Measurements from ENCODE around the gene KIF18B. TPM values are rescaled to one million over a fixed set of nuclear protein-coding genes. Genes with fewer than 3 reads are reported as not detected.
A peak's percentile ranks its signal among the peaks of the same experiment; 100 is the strongest.

KIF18B gene
- polyA plus RNA-seq, 2 of the 4 experiments (the other 2 are of a cell fraction), result 19.6 to 41.7 TPM

GRCh38 chr17:44892250-44892649 lies 55.3 kb downstream of the KIF18B start:
- ATAC-seq (no peak), DNase-seq (ENCODE audit: low read depth in 1 of 2, low spot score in 1 of 2) (no peak), FAIRE-seq (no peak)
- H3K27ac ChIP-seq, result no peak overlapping the region
- ChIA-PET POLR2A (interaction anchor here (0.7 kb wide), 2 partner anchors 115 to 133 kb away, joined by 3 read pairs; no protein-coding TSS in a partner anchor), CTCF (interaction anchor here (0.6 to 18.5 kb wide), 12 partner anchors 10 to 1301 kb away, joined by 3 to 223 read pairs (median 6); partner anchors contain the start of genes ACBD4 and KANSL1)
- peaks cover 26% of the 10 kb centered on the region for H3K4me1 ChIP-seq
- TF ChIP-seq EP300 (IDR thresholded peaks at IDR 0.05), result no peak
- no peak overlapping the region for H3K4me3 ChIP-seq
- no peak overlapping the region for H3K4me2 ChIP-seq
- H3K9me3 ChIP-seq, result no peaks in the 10 kb centered on the region

GRCh38 chr17:44889003-44889402 lies 58.6 kb downstream of the KIF18B start:
- 79% methylated on average over 7 of the region's 7 CpGs for WGBS (ENCODE audit: missing lambda C conversion rate)
- ChIA-PET POLR2A (no interaction called here), CTCF (interaction anchor here (0.5 to 18.5 kb wide), 5 partner anchors 6 to 442 kb away, joined by 3 to 223 read pairs (median 6); no protein-coding TSS in a partner anchor)
- peaks cover 24% of the 10 kb centered on the region for H3K4me1 ChIP-seq
- FAIRE-seq (no peak), ATAC-seq (no peak), DNase-seq (ENCODE audit: low read depth in 1 of 2, low spot score in 1 of 2) (no peak)
- TF ChIP-seq RCOR1 (IDR thresholded peaks at IDR 0.05; ENCODE audit: low read depth, low read length) (no peak), KDM1A (IDR thresholded peaks at IDR 0.05; ENCODE audit: low read depth) (no peak), ESRRA (IDR thresholded peaks at IDR 0.05; ENCODE audit: borderline replicate concordance, low read length) (peak; percentile 63; the same call in 1 of the 2 replicates), NPAS2 (CRISPR knock-in tag; IDR thresholded peaks at IDR 0.05; ENCODE audit: borderline replicate concordance) (no peak), MYC (IDR thresholded peaks at IDR 0.05; ENCODE audit: borderline replicate concordance, low read length) (no peak), PHF8 (IDR thresholded peaks at IDR 0.05; ENCODE audit: borderline replicate concordance, low read depth) (no peak), CEBPB (IDR thresholded peaks at IDR 0.05) (peak in 1 of 2 experiments; percentile 63; a peak in 2 of 4 replicates), RFX5 (IDR thresholded peaks at IDR 0.05) (no peak), ZNF302 (CRISPR knock-in tag; IDR thresholded peaks at IDR 0.05) (no peak)
- H3K27ac ChIP-seq, result no peak overlapping the region
- no peaks in the 10 kb centered on the region for H3K9me3 ChIP-seq
- no peak overlapping the region for H3K4me3 ChIP-seq
- no peak overlapping the region for H3K4me2 ChIP-seq

GRCh38 chr17:44887971-44888954 lies 59.3 kb downstream of the KIF18B start:
- POLR2A ChIA-PET, result no interaction called here
- no peaks in the 10 kb centered on the region for H3K9me3 ChIP-seq
- no peak overlapping the region for H3K27ac ChIP-seq
- CTCF ChIA-PET, result interaction anchor here (12.2 to 45.1 kb wide), 3 partner anchors 6 to 112 kb away, joined by 223 to 1787 read pairs (median 223); partner anchors contain the start of gene EFTUD2
- FAIRE-seq, result no peak
- H3K4me3 ChIP-seq, result no peak overlapping the region
- peaks cover 24% of the 10 kb centered on the region for H3K4me1 ChIP-seq
- no peak overlapping the region for H3K4me2 ChIP-seq
- TF ChIP-seq RFX5 (IDR thresholded peaks at IDR 0.05), result no peak
- no peak for TF ChIP-seq RNF2 (IDR thresholded peaks at IDR 0.05; ENCODE audit: borderline replicate concordance, low read depth)
- no peak for TF ChIP-seq SREBF2 (IDR thresholded peaks at IDR 0.05)
- TF ChIP-seq RARB (CRISPR knock-in tag; IDR thresholded peaks at IDR 0.05), result no peak
- TF ChIP-seq RCOR1 (IDR thresholded peaks at IDR 0.05; ENCODE audit: low read depth, low read length), result no peak
- TF ChIP-seq BHLHE40 (IDR thresholded peaks at IDR 0.05; ENCODE audit: low read depth, low read length), result no peak
- TF ChIP-seq NR3C1 (IDR thresholded peaks at IDR 0.05), result no peak
- no peak; a peak in 1 of 6 replicates for ATAC-seq
- whole genome bisulfite sequencing (ENCODE audit: missing lambda C conversion rate), result 84% methylated on average over 10 of the region's 10 CpGs
- DNase-seq (ENCODE audit: low read depth in 1 of 2, low spot score in 1 of 2), result no peak

- POLR2A ChIA-PET, result no interaction called here
- TF ChIP-seq ZNF302 (CRISPR knock-in tag; IDR thresholded peaks at IDR 0.05) (no peak), HMGXB4 (CRISPR knock-in tag; IDR thresholded peaks at IDR 0.05; ENCODE audit: borderline replicate concordance) (no peak), HES2 (IDR thresholded peaks at IDR 0.05) (no peak), ESRRA (IDR thresholded peaks at IDR 0.05; ENCODE audit: borderline replicate concordance, low read length) (no peak), EP300 (IDR thresholded peaks at IDR 0.05) (no peak), CHD2 (IDR thresholded peaks at IDR 0.05; ENCODE audit: low read length, partially characterized antibody) (no peak), FOXS1 (CRISPR knock-in tag; IDR thresholded peaks at IDR 0.05) (no peak), USF2 (IDR thresholded peaks at IDR 0.05) (no peak), CTCF (IDR thresholded peaks at IDR 0.05) (no peak), HEYL (CRISPR knock-in tag; IDR thresholded peaks at IDR 0.05) (no peak), JUNB (IDR thresholded peaks at IDR 0.05) (no peak), MAFK (IDR thresholded peaks at IDR 0.05; ENCODE audit: partially characterized antibody) (no peak)
Measured at GRCh38 chr17:44887016-44887415, 60.6 kb downstream of the KIF18B start.

More at GRCh38 chr17:44887016-44887415, 60.6 kb downstream of the KIF18B start:
- WGBS (ENCODE audit: missing lambda C conversion rate), result 93% methylated on average over 1 of the region's 1 CpG
- no peak overlapping the region for H3K27ac ChIP-seq
- H3K4me1 ChIP-seq, result peaks cover 24% of the 10 kb centered on the region
- FAIRE-seq (no peak), ATAC-seq (no peak), DNase-seq (ENCODE audit: low read depth in 1 of 2, low spot score in 1 of 2) (no peak)
- H3K4me2 ChIP-seq, result no peak overlapping the region
- no peak overlapping the region for H3K4me3 ChIP-seq
- CTCF ChIA-PET, result interaction anchor here (12.2 to 45.1 kb wide), 3 partner anchors 4 to 111 kb away, joined by 223 to 1787 read pairs (median 223); partner anchors contain the start of gene EFTUD2
- no peaks in the 10 kb centered on the region for H3K9me3 ChIP-seq
